Stimulated activated CD4-positive, alpha-beta T cell treated with anti-CD3 and anti-CD28 coated beads, Interleukin-2, amount 100 ng/mL, for 48 hours (primary cell): ENCODE results near the gene GRB10.

Experiments
- DNase-seq, 2 donors: peaks; one replicate each; pipeline ENCODE4 v3.0.0-alpha.2; 2020

GRB10 gene

DNA sequence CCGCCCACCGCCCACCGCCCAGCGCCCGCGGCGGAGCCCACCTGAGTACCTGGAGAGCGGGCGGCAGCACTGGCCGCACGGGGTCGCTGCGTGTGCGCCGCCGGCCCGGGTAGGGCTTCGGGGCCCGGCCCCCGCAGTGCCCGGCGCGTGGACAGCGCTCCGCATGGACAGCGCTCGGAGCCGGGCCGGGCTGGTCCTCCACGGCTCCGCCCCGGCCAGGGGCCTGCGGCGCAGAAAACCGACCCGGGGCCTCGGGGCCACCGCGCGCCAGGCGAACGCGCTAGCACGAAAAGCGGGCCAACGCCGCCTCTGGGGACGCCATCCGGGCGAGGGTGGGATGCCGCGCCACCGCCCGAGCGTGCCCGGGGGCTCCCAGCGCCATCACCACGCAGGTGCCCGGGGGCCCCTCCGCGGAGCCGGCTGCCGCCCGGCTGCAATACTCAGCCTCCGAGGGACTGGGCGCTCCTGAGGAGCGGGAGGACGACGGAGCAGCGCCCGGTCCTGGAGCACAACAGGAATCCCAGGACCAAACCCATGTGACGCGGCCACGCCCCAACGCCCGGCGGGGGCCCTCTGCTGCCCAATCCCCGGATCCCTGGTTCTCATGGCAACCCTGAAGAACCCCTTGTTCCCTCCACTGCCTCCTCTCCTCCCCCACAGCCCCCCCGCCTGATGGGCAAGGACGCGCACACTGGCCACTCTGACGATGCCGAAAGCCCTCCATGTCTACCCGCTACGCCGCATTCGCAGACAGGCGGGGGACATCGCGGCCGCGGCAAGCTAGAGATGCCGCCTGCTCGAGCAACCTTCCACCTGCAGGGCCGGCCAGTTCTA lies at the start of gene GRB10:
TSS of gene GRB10 (minus strand) at position 522 of the 834 bp plus-strand sequence. CDS start 50,574 bp downstream, outside the sequence.
- no peak for DNase-seq

DNA sequence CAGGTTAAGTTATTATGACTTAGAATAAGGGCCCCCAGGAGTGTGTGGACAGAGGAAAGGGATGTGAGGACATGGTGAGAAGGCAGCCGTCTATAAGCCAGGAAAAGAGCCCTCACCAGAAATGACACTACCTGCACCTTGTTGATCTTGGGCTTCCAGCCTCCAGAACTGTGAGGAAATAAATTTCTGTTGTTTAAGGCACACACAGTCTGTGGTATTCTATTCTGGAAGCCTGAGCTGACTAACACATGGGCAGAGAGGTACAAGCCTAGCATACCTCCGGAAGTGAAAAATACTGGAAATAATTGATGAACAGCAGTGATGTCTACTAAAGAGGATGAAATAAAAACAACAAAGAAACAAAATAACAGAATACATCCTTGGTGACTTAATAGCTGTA lies 46.1 kb upstream of the GRB10 start:
- DNase-seq = no peak

- DNase-seq = no peak
These were observed 45.4 kb upstream of the GRB10 start for GRCh38 chr7:50828116-50828515.

DNA sequence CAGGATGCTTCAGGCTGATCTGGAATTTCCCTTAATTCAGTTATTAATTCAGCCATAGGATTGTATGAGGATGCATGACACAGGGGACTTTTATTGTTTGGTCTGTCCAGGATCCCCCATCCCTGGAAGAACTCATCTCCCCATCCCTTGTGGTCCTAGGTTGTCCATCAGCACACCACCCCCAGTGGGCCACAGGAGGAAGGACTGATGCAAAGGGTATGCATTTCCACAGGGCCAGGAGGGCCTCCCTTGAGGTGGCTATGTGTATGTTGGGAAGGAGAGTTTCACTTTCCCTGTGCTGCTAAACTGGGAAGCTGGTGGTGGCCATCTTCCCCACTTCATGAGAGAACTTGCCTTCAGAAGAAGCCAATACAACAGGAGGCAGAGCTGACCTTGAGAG lies 44.6 kb upstream of the GRB10 start:
- DNase-seq = no peak

DNA sequence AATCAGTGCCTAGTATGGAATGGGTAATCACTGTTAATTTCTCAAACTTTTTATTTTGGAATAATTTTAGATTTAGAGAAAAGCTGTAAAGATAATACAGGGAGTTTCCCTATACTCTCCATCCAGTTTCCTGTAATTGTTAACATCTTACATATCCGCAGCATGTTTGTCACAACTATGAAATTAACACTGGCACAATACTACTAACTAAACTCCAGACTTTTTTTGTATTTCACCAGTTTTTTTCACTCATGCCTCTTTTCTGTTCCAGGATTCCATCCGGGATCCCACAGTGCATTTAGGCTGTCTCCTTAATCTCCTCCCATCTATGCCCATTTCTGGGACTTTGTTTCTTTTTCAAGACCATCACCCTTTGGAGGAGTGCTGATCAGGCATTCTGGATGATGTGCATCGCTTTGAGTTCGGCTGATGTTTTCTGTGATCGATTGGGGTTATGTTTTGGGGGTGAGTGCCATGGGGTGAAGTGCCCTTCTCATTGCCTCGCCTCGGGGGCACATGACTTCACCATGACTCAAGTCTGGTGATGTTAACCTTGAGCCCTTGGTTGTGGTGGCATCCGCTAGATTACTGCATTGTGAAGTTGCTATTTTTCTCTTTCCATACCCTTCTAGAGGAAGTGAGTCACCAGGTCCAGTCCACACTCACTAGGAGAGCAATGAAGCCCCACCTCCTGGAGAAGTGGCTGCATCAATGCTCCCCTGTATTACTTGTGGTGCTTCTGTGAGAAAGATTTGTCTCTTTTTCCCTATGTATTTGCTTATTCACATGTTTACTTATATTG lies 43.9 kb upstream of the GRB10 start:
- peak; percentile 11 to 34 for DNase-seq

DNA sequence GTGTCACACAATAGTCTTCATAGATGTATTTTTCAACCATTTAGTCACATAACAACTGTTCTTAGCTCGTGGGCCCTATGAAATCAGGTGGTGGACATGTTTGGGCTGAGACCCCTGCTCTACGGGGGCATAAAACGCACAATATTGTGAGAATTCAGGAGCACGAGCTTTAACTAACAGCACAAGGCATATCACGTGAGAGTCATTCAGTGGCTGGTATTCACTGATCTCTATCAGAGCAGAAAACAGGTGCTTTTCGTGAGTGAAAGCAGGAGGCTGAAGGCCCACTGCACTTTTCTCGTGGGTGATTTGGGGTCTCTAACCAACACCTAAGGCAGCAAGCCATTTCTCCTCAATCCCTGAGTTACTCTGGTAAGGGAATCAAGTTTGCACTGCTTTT lies 42.8 kb upstream of the GRB10 start:
- DNase-seq = no peak

DNA sequence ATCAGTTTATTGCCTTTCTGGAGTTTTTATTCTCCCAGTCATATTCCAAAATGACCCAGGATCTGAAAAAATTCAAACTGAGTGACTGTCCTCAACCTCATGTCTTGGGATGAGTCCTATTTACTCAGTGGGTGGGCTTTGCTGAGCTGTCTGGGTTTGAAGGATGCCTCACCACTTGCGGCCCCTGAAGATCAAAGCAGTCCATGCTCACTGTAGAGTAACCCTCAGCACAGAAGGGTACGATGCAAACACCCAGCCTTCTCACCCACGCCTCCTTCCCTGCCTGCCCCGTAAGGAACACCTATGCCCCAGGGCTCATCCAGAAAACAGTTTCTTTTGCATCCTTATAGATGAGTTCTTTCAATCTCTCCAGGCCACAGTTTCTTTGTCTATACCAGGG lies 42.2 kb upstream of the GRB10 start:
- DNase-seq = no peak

- no peak for DNase-seq
These were observed 40.0 kb upstream of the GRB10 start for GRCh38 chr7:50822706-50823105.

- DNase-seq = no peak
These were observed 39.4 kb upstream of the GRB10 start for GRCh38 chr7:50822110-50822509.

- no peak for DNase-seq
These were observed 38.8 kb upstream of the GRB10 start for GRCh38 chr7:50821457-50822008.

GRCh38 chr7:50818324-50818723 lies 35.6 kb upstream of the GRB10 start:
- DNase-seq = no peak

DNA sequence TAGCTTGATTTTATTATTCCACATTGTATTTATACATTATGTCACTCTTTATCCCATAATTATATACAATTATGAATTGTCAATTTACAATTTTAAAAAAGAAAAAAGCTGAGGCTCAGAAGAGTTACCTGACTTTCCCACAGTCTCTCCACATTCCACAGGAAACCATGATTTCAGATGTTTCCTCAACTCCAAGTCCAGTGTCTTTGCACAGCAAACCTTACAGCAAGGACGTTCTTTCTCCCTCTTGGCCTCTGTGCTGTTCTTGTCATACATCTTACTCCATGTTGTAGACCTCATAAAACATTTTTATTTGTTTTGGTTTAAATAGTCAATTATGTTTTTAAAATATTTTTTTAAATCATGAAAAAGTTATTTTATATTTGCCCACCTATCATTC lies 34.9 kb upstream of the GRB10 start:
- DNase-seq = no peak

DNA sequence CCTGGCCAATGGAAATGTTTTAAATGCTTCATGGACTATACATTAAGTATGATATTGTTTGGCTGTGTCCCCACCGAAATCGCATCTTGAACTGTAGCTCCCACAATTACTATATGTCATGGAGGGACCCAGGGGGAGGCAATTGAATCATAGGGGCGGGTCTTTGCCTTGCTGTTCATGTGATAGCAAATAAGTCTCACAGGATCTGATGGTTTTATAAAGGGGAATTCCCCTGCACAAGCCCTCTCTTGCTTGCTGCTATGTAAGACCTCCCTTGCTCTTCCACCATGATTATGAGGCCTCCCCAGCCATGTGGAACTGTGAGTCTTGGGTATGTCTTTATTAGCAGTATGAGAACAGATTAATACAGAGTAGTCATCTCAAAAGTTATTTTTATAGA lies 32.4 kb upstream of the GRB10 start:
- no peak for DNase-seq

DNA sequence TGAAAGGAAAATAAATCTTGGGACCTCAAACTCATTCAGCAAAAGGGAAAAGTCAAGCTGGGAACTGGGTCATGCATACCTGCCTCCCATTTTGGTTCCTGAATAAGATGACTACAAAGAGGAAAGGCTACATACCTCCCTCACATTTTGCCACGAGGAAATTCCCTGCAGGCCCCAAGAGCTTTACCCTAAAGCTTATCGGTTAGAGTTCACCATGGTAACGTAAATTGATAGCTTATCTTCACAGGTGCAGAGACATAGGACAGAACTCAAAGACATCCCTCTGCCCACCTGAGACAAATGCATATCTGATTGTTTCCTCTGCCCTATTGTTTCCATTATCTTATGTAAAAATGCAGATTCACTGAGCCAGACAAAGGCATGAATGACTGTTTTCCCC lies 31.5 kb upstream of the GRB10 start:
- DNase-seq = no peak

DNA sequence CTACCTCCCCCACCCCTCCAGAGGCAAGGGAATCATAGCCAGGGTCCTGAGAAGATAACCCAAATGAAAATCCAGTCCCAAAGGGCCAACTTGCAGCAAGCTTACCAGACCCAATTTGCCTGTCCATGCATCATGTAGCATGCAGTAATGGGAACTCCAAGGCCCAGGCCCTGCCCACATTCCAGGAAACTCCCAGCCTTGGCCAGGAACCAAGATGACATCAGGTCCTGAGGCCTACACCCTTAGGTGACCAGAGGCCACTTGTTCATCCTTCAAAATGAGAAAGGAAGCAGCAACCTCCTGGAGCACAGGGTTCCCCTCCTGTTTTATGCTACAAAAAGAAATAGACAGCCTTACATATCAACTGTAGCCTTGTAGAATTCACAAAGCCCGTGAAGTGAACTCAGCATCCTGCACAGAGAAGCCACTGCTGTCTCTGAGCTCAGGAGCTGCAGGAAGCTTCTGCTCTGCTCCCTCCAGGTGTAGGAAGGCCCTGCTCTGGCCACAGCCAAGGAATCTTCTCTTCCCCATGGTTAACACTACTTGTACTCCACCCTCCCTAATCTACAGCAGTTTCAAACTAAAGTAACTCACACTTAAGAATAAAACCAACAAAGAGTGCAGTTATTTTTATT lies 30.3 kb upstream of the GRB10 start:
- no peak for DNase-seq

GRCh38 chr7:50812094-50812493 lies 29.4 kb upstream of the GRB10 start:
- DNase-seq = no peak

DNA sequence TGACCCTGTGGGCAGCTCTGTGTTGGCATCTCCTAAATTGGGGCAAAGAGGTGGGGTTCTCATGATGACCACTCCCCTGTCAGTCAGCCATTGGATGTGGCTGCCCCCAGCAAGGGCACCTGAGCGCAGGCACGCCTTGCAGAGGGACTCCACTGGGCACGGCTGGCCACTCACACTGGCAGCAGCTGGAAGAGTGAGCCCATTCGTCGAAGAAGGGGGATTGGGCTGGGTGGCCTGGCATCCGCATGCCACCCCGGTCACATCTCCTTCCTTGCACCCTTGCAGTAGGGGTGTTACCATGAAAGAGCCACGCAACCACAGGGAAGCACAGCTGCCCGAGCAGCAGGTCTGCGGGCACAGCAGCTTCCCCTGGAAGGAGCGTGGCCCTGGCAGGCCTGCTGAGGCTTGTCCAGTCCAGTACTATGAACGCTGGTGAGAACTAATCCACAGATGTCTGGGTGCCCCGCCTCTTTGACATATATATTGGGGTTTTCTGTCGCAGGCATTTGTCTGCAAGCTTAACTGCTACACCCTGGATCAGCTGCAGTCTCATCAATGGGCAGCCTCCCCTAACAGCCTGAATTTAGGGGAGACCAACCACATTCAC lies 25.7 kb upstream of the GRB10 start:
- DNase-seq = no peak

DNA sequence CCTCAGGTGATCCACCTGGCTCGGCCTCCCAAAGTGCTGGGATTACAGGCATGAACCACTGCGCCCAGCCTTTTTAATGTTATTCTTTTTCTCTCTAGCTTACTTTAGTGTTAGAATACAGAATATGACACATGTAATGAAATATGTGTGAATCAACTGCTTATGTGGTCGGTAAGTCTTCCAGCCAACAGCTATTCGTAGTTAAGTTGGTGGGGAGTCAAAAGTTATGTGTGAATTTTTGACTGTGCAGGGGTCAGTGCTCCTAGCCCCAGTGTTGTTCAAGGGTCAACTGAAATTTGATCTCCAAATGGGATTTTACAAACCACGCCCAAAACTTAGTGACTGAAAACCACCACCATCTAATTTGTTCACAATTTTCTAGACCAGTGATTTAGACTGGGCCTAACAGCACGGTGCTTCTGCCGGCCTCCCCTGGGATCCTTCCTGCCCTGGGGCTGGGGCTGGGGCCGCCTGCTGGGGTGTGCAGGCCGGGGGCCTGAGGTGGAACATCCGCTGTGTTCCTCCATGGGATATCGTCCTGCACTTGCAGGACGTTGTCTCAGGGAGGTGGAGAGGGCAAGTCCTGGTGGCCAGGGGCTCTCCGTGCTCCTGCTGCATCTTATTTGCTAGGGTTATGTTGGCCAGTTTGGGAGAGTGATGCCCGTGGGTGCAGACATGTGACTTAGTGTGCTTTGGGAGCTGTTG lies 24.5 kb upstream of the GRB10 start:
- no peak for DNase-seq

GRCh38 chr7:50806143-50806542 lies 23.4 kb upstream of the GRB10 start:
- DNase-seq = no peak

GRCh38 chr7:50805447-50806125 lies 22.9 kb upstream of the GRB10 start:
- DNase-seq = no peak
